HCT116 (cell line): Measurements from ENCODE around the gene GUK1. TPM values are rescaled to one million over a fixed set of nuclear protein-coding genes. Genes with fewer than 3 reads are reported as not detected.

Experiments used
- ATAC-seq: fragments of 200-7000 bp; cut with Tn5 transposase; 2 replicates; pipeline ENCODE4 v1.9.1; 2020; ENCODE audit warnings: mild to moderate bottlenecking, moderate library complexity
- BruUV-seq: library from RNA; stranded (reverse); fragments of 400-500 nt; replicated peaks from 2 replicates; lab custom pipeline; 2021; lab: Mats Ljungman, UMichigan
- CTCF ChIA-PET: fragments of 300-600 bp; sonication (Branson Sonifier 250); formaldehyde crosslinking; loops from one replicate; lab custom pipeline; 2021; ENCODE audit warnings: antibody characterized with exemption; lab: Charles Lee
- POLR2A ChIA-PET: fragments of 300-600, 350-600 bp; sonication (Branson Sonifier 250); formaldehyde crosslinking; loops from one replicate; lab custom pipeline; 2021; ENCODE audit warnings: antibody characterized with exemption; lab: Charles Lee
- RAD21 ChIA-PET, 2 experiments: fragments of 300-600 bp; sonication (Branson Sonifier 250); formaldehyde crosslinking; loops; one replicate each; lab custom pipeline; 2023; ENCODE audit warnings: low total read pairs in 2 of 2; ENCODE audit not compliant: uncharacterized antibody in 2 of 2, unreplicated experiment in 2 of 2, low non-redundant PET in 1 of 2; lab: Charles Lee
- DNase-seq: peaks from one replicate; pipeline ENCODE4 v3.0.0-alpha.2; 2010; ENCODE audit warnings: low read depth, low spot score
- H2AFZ ChIP-seq: fragments of 200-600 bp; shearing (Covaris generic), sonication (generic); 2 replicates; pipeline ENCODE4 v1.6.1; 2017; ENCODE audit warnings: low read depth, mixed run types, mixed read lengths, antibody characterized with exemption, low read length; ENCODE audit not compliant: poor library complexity, severe bottlenecking
- H3K27ac ChIP-seq: 2 replicates; pipeline ENCODE4 v1.5.1; 2012; ENCODE audit warnings: low read depth, low read length
- H3K27me3 ChIP-seq: fragments of 200-600 bp; sonication (generic); 2 replicates; pipeline ENCODE4 v1.6.1; 2016; ENCODE audit warnings: mixed run types, low read length, mixed read lengths; ENCODE audit not compliant: insufficient read depth
- H3K36me3 ChIP-seq, 2 experiments: fragments of 200-500 bp in 1 of 2; fragments of 200-600 bp in 1 of 2; sonication (Bioruptor generic) in 1 of 2; sonication (generic) in 1 of 2; 2 replicates each; pipeline versions ENCODE4 v1.5.1 to v1.6.1; 2014 to 2016; ENCODE audit warnings: low read length in 2 of 2, inconsistent platforms in 1 of 2, mixed read lengths in 1 of 2, mixed run types in 1 of 2; ENCODE audit not compliant: insufficient read depth in 2 of 2, control insufficient read depth in 1 of 2
- H3K4me1 ChIP-seq, 2 experiments: fragments of 200-600 bp in 1 of 2; sonication (generic) in 1 of 2; 2 replicates each; pipeline versions ENCODE4 v1.5.1 to v1.6.1; 2012 to 2017; ENCODE audit warnings: low read length in 2 of 2, inconsistent platforms in 1 of 2, mild to moderate bottlenecking in 1 of 2, mixed read lengths in 1 of 2, mixed run types in 1 of 2, moderate library complexity in 1 of 2; ENCODE audit not compliant: insufficient read depth in 2 of 2, control insufficient read depth in 1 of 2
- H3K4me2 ChIP-seq: fragments of 200-600 bp; sonication (generic); 2 replicates; pipeline ENCODE4 v1.6.1; 2017; ENCODE audit warnings: mixed run types, low read length, mixed read lengths
- H3K4me3 ChIP-seq, 2 experiments: fragments of 200-600 bp in 1 of 2; sonication (generic) in 1 of 2; replicated peaks in 1 of 2; 2 replicates each; pipeline ENCODE4 v1.5.1; 2011 to 2016; ENCODE audit warnings: low read length in 2 of 2, control low read depth in 1 of 2, low read depth in 1 of 2, mild to moderate bottlenecking in 1 of 2, mixed read lengths in 1 of 2, mixed run types in 1 of 2
- H3K79me2 ChIP-seq: fragments of 200-600 bp; sonication (generic); 2 replicates; pipeline ENCODE4 v1.6.1; 2017; ENCODE audit warnings: mild to moderate bottlenecking, mixed run types, low read length, moderate library complexity, mixed read lengths; ENCODE audit not compliant: insufficient read depth
- H3K9ac ChIP-seq: fragments of 200-600 bp; sonication (generic); 2 replicates; pipeline ENCODE4 v1.6.1; 2016; ENCODE audit warnings: low read length, mixed read lengths
- H3K9me2 ChIP-seq: fragments of 200-600 bp; sonication (generic), shearing (Covaris generic); 2 replicates; pipeline ENCODE4 v1.6.1; 2017; ENCODE audit warnings: mixed run types, mild to moderate bottlenecking, moderate library complexity; ENCODE audit not compliant: insufficient read depth
- H3K9me3 ChIP-seq, 2 experiments: fragments of 200-500 bp in 1 of 2; fragments of 200-600 bp in 1 of 2; sonication (Bioruptor generic) in 1 of 2; sonication (generic) in 1 of 2; 2 replicates each; pipeline ENCODE4 v1.6.1; 2014 to 2017; ENCODE audit warnings: low read length in 2 of 2, mixed read lengths in 2 of 2, inconsistent platforms in 1 of 2, low read depth in 1 of 2, mild to moderate bottlenecking in 1 of 2, mixed run types in 1 of 2, moderate library complexity in 1 of 2; ENCODE audit not compliant: control insufficient read depth in 1 of 2, insufficient read depth in 1 of 2
- H4K20me1 ChIP-seq: fragments of 200-600 bp; sonication (generic), shearing (Covaris generic); 2 replicates; pipeline ENCODE4 v1.6.1; 2017; ENCODE audit warnings: mixed run types, mild to moderate bottlenecking, moderate library complexity; ENCODE audit not compliant: insufficient read depth
- CBX3 ChIP-seq: IDR thresholded peaks from 2 replicates; pipeline ENCODE4 v1.6.1; 2012; ENCODE audit warnings: low read depth
- CEBPB ChIP-seq: IDR thresholded peaks from 2 replicates; pipeline ENCODE4 v1.6.1; 2012; ENCODE audit warnings: low read depth
- EGR1 ChIP-seq: IDR thresholded peaks from 2 replicates; pipeline ENCODE4 v1.6.1; 2012; ENCODE audit warnings: low read depth
- ELF1 ChIP-seq: IDR thresholded peaks from 2 replicates; pipeline ENCODE4 v1.6.1; 2012; ENCODE audit warnings: low read depth, borderline replicate concordance
- EZH2 ChIP-seq: fragments of 200-600 bp; sonication (generic); IDR thresholded peaks from 2 replicates; pipeline ENCODE4 v1.6.1; 2017; ENCODE audit warnings: antibody characterized with exemption, mixed run types
- FOSL1 ChIP-seq: IDR thresholded peaks from 2 replicates; pipeline ENCODE4 v1.6.1; 2012; ENCODE audit warnings: low read depth
- JUND ChIP-seq: IDR thresholded peaks from 2 replicates; pipeline ENCODE4 v1.6.1; 2012
- POLR2A ChIP-seq: IDR thresholded peaks from 2 replicates; pipeline ENCODE4 v1.7.0; 2011; ENCODE audit warnings: borderline replicate concordance; ENCODE audit not compliant: insufficient read depth, insufficient read length; ENCODE audit errors: extremely low read depth
- RAD21 ChIP-seq: IDR thresholded peaks from 2 replicates; pipeline ENCODE4 v1.6.1; 2012; ENCODE audit warnings: low read depth, mild to moderate bottlenecking
- SIN3A ChIP-seq: IDR thresholded peaks from 2 replicates; pipeline ENCODE4 v1.6.1; 2012; ENCODE audit warnings: low read depth
- SRF ChIP-seq: IDR thresholded peaks from 2 replicates; pipeline ENCODE4 v1.6.1; 2012; ENCODE audit warnings: low read depth
- TCF7L2 ChIP-seq: IDR thresholded peaks from 2 replicates; pipeline ENCODE4 v1.7.0; 2011; ENCODE audit warnings: borderline replicate concordance, inconsistent platforms; ENCODE audit not compliant: insufficient read depth, insufficient read length; ENCODE audit errors: extremely low read depth
- YY1 ChIP-seq: IDR thresholded peaks from 2 replicates; pipeline ENCODE4 v1.6.1; 2011; ENCODE audit warnings: low read length, low read depth, moderate library complexity, mild to moderate bottlenecking; ENCODE audit not compliant: insufficient replicate concordance; ENCODE audit errors: extremely low read depth
- ZFX ChIP-seq: fragments of 450-650 bp; IDR thresholded peaks from 2 replicates; pipeline ENCODE4 v1.6.1; 2017
- ZNF274 ChIP-seq: fragments of 200-500 bp; sonication (Bioruptor generic); IDR thresholded peaks from 2 replicates; pipeline ENCODE4 v1.6.1; 2014; ENCODE audit warnings: mild to moderate bottlenecking, low read depth, low read length, inconsistent platforms
- intact Hi-C: fragments of 100-400 bp; cut with micrococcal nuclease; formaldehyde crosslinking; loops from 2 replicates; pipeline ENCODE4 v1.10.0; 2022
- total RNA-seq: library from RNA; stranded (reverse); gene quantifications from one replicate; pipeline ENCODE4 v1.2.1, GENCODE V29; 2021; ENCODE audit not compliant: unreplicated experiment
- TF ChIP-seq, protein P1 (sequence below), 3 experiments: fragments of 200-600 bp in 1 of 3; sonication (generic) in 1 of 3; IDR thresholded peaks in 2 of 3; conservative IDR thresholded peaks in 1 of 3; 2 replicates each; pipeline ENCODE4 v1.5.1; 2012 to 2017; ENCODE audit warnings: low read depth in 2 of 3, low read length in 2 of 3, antibody characterized with exemption in 1 of 3, borderline replicate concordance in 1 of 3, control low read depth in 1 of 3, mild to moderate bottlenecking in 1 of 3, mixed read lengths in 1 of 3, mixed run types in 1 of 3, moderate library complexity in 1 of 3; ENCODE audit not compliant: insufficient read depth in 1 of 3
- TF ChIP-seq, protein P2 (sequence below): IDR thresholded peaks from 2 replicates; pipeline ENCODE4 v1.6.1; 2012; ENCODE audit warnings: low read depth
- TF ChIP-seq, protein P3 (sequence below): IDR thresholded peaks from 2 replicates; pipeline ENCODE4 v1.6.1; 2011; ENCODE audit warnings: mild to moderate bottlenecking, low read length, moderate library complexity; ENCODE audit not compliant: insufficient replicate concordance; ENCODE audit errors: extremely low read depth

Gene GUK1
- total RNA-seq, 1 experiment from 2014 or later, result 145 TPM

DNA sequence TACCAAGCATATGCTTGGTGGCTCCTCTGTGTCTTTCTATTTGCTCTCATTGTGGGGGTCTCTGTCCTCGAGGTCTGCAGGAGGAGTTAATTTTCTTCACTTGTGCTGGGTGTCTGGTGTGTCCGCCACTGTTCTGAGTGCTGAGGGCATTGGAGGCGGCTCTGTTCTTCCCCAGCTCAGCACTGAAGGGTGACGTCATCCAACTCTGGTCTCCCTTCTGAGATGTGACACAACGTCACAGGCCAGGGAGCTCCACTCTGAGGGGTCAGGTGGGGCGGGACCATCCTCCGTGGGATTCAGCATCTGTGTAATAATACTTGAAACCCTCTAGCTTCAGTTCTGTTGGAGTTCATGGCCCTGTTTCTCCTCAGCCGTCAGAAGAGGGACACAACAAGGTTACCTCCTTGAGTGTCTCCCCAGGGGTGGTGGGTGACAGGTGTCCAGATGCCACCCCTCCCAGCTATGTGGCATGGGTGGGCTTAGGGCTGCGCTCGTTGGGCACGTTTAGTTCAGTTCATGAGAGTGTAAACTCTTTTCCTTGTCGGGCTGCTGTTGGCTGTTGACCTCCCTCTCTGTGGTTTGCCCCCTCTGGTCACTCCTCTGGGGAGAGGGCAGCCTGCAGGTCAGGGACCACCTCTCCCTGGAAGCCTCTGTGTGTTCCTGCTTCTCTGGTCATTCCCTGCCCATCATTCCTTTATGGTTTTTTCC is 28.6 kb downstream of the GUK1 start:
- Histone ChIP-seq H3K4me2 (no peak overlapping the region), H3K36me3 (no peaks in the 10 kb centered on the region), H3K79me2 (peaks cover 29% of the 10 kb centered on the region), H3K27me3 (no peaks in the 10 kb centered on the region), H3K9ac (no peak overlapping the region), H3K4me3 (no peak overlapping the region), H3K9me3 (no peaks in the 10 kb centered on the region), H2AFZ (no peak overlapping the region), H3K4me1 (peaks cover 14 to 26% of the 10 kb centered on the region in 2 experiments), H4K20me1 (no peaks in the 10 kb centered on the region), H3K9me2 (no peaks in the 10 kb centered on the region), H3K27ac (no peak overlapping the region)
- POLR2A ChIA-PET, result no interaction called here
- TF ChIP-seq YY1 (no peak), ZFX (no peak), ZNF274 (no peak), CEBPB (no peak), CBX3 (no peak), FOSL1 (no peak), TCF7L2 (no peak), JUND (no peak), EZH2 (no peak), RAD21 (no peak), POLR2A (no peak), SRF (no peak), EGR1 (no peak), ELF1 (no peak), SIN3A (no peak)
- TF ChIP-seq, protein P1, sequence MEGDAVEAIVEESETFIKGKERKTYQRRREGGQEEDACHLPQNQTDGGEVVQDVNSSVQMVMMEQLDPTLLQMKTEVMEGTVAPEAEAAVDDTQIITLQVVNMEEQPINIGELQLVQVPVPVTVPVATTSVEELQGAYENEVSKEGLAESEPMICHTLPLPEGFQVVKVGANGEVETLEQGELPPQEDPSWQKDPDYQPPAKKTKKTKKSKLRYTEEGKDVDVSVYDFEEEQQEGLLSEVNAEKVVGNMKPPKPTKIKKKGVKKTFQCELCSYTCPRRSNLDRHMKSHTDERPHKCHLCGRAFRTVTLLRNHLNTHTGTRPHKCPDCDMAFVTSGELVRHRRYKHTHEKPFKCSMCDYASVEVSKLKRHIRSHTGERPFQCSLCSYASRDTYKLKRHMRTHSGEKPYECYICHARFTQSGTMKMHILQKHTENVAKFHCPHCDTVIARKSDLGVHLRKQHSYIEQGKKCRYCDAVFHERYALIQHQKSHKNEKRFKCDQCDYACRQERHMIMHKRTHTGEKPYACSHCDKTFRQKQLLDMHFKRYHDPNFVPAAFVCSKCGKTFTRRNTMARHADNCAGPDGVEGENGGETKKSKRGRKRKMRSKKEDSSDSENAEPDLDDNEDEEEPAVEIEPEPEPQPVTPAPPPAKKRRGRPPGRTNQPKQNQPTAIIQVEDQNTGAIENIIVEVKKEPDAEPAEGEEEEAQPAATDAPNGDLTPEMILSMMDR (IDR thresholded peaks at IDR 0.05 in 2 of 3, conservative IDR thresholded peaks at IDR 0.05 in 1 of 3; ENCODE audit: borderline replicate concordance in 1 of 3, insufficient read depth in 1 of 3, low read depth in 2 of 3, low read length in 2 of 3), result no peak
- TF ChIP-seq, protein P2, sequence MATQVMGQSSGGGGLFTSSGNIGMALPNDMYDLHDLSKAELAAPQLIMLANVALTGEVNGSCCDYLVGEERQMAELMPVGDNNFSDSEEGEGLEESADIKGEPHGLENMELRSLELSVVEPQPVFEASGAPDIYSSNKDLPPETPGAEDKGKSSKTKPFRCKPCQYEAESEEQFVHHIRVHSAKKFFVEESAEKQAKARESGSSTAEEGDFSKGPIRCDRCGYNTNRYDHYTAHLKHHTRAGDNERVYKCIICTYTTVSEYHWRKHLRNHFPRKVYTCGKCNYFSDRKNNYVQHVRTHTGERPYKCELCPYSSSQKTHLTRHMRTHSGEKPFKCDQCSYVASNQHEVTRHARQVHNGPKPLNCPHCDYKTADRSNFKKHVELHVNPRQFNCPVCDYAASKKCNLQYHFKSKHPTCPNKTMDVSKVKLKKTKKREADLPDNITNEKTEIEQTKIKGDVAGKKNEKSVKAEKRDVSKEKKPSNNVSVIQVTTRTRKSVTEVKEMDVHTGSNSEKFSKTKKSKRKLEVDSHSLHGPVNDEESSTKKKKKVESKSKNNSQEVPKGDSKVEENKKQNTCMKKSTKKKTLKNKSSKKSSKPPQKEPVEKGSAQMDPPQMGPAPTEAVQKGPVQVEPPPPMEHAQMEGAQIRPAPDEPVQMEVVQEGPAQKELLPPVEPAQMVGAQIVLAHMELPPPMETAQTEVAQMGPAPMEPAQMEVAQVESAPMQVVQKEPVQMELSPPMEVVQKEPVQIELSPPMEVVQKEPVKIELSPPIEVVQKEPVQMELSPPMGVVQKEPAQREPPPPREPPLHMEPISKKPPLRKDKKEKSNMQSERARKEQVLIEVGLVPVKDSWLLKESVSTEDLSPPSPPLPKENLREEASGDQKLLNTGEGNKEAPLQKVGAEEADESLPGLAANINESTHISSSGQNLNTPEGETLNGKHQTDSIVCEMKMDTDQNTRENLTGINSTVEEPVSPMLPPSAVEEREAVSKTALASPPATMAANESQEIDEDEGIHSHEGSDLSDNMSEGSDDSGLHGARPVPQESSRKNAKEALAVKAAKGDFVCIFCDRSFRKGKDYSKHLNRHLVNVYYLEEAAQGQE, result no peak
- TF ChIP-seq, protein P3, sequence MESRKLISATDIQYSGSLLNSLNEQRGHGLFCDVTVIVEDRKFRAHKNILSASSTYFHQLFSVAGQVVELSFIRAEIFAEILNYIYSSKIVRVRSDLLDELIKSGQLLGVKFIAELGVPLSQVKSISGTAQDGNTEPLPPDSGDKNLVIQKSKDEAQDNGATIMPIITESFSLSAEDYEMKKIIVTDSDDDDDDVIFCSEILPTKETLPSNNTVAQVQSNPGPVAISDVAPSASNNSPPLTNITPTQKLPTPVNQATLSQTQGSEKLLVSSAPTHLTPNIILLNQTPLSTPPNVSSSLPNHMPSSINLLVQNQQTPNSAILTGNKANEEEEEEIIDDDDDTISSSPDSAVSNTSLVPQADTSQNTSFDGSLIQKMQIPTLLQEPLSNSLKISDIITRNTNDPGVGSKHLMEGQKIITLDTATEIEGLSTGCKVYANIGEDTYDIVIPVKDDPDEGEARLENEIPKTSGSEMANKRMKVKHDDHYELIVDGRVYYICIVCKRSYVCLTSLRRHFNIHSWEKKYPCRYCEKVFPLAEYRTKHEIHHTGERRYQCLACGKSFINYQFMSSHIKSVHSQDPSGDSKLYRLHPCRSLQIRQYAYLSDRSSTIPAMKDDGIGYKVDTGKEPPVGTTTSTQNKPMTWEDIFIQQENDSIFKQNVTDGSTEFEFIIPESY, result no peak
- CTCF ChIA-PET, result no interaction called here
- DNase-seq (no peak), ATAC-seq (no peak)
- RAD21 ChIA-PET, result no interaction called here
- intact Hi-C loops, result no loop called here
- no TSS peak for BruUV-seq
